HG03159 (cell line): ENCODE results near the gene SLC6A4.
A peak's percentile ranks its signal among the peaks of the same experiment; 100 is the strongest.
"Not testable (repeated sequence)": the region's sequence is repeated elsewhere in the genome, so short reads cannot be mapped to it uniquely, and the experiment has no call there.

Experiments
- ATAC-seq: cut with Tn5 transposase; IDR thresholded peaks from one replicate; pipeline ENCODE4 v1.9.1; 2021; ENCODE audit warnings: mild to moderate bottlenecking, moderate library complexity; ENCODE audit not compliant: unreplicated experiment

Gene SLC6A4

GRCh38 chr17:30176855-30177254, 58.6 kb downstream of the SLC6A4 start:
- no peak for ATAC-seq

- no peak for ATAC-seq
Observed at GRCh38 chr17:30174556-30174955, 60.9 kb downstream of the SLC6A4 start.

GRCh38 chr17:30173649-30174048, 61.8 kb downstream of the SLC6A4 start:
- ATAC-seq = peak; percentile 72

- ATAC-seq = no peak
Observed at GRCh38 chr17:30172560-30172959, 62.9 kb downstream of the SLC6A4 start.

GRCh38 chr17:30170415-30170987, 65.0 kb downstream of the SLC6A4 start:
- no peak for ATAC-seq

- ATAC-seq = no peak
Observed at GRCh38 chr17:30165960-30166359, 69.5 kb downstream of the SLC6A4 start.

GRCh38 chr17:30165147-30165546, 70.3 kb downstream of the SLC6A4 start:
- ATAC-seq = no peak

GRCh38 chr17:30164531-30164930, 71.0 kb downstream of the SLC6A4 start:
- no peak for ATAC-seq

GRCh38 chr17:30161601-30162000, 73.9 kb downstream of the SLC6A4 start:
- ATAC-seq = no peak

- ATAC-seq = no peak
Observed at GRCh38 chr17:30160419-30161172, 74.9 kb downstream of the SLC6A4 start.

- ATAC-seq = no peak
Observed at GRCh38 chr17:30158896-30159625, 76.4 kb downstream of the SLC6A4 start.

GRCh38 chr17:30155389-30155788, 80.1 kb downstream of the SLC6A4 start:
- no peak for ATAC-seq

GRCh38 chr17:30153463-30153862, 82.0 kb downstream of the SLC6A4 start:
- ATAC-seq = no peak

- no peak for ATAC-seq
Observed at GRCh38 chr17:30151471-30151870, 84.0 kb downstream of the SLC6A4 start.

GRCh38 chr17:30148376-30148775, 87.1 kb downstream of the SLC6A4 start:
- ATAC-seq = no peak

GRCh38 chr17:30147860-30148259, 87.6 kb downstream of the SLC6A4 start:
- not testable (repeated sequence) for ATAC-seq
